MCF 10A (cell line): ENCODE results near the gene LIF. TPM values are rescaled to one million over a fixed set of nuclear protein-coding genes. Genes with fewer than 3 reads are reported as not detected.

ENCODE experiments used
- BruUV-seq: library from RNA; stranded (reverse); fragments of 400-500 nt; replicated peaks from 2 replicates; lab custom pipeline; 2021; lab: Mats Ljungman, UMichigan
- CTCF ChIA-PET: fragments of 300-600 bp; sonication (Branson Sonifier 250); formaldehyde crosslinking; extraction: SDS; loops from one replicate; lab custom pipeline; 2021; ENCODE audit warnings: antibody characterized with exemption, inconsistent platforms; lab: Yijun Ruan, JAX
- POLR2A ChIA-PET: fragments of 300-600, 350-650 bp; sonication (Branson Sonifier 250); formaldehyde crosslinking; extraction: SDS; loops from one replicate; lab custom pipeline; 2020; ENCODE audit warnings: antibody characterized with exemption, inconsistent platforms; lab: Yijun Ruan, JAX
- DNase-seq: peaks from one replicate; pipeline ENCODE4 v3.0.0-alpha.2; 2018; ENCODE audit not compliant: unreplicated experiment
- H3K27ac Mint-ChIP-seq: one replicate; pipeline ENCODE4 v1.8.0; 2022; ENCODE audit warnings: mild to moderate bottlenecking, low read depth, mixed read lengths; ENCODE audit not compliant: unreplicated experiment
- H3K27me3 Mint-ChIP-seq: one replicate; pipeline ENCODE4 v1.8.0; 2022; ENCODE audit warnings: mixed read lengths; ENCODE audit not compliant: insufficient read depth, unreplicated experiment
- H3K36me3 Mint-ChIP-seq: one replicate; pipeline ENCODE4 v1.8.0; 2022; ENCODE audit warnings: mild to moderate bottlenecking, moderate library complexity, mixed read lengths; ENCODE audit not compliant: insufficient read depth, unreplicated experiment
- H3K4me1 Mint-ChIP-seq: one replicate; pipeline ENCODE4 v1.8.0; 2022; ENCODE audit warnings: mixed read lengths; ENCODE audit not compliant: insufficient read depth, unreplicated experiment
- H3K4me3 Mint-ChIP-seq: one replicate; pipeline ENCODE4 v1.8.0; 2022; ENCODE audit warnings: mild to moderate bottlenecking, moderate library complexity, mixed read lengths; ENCODE audit not compliant: unreplicated experiment
- H3K9me3 Mint-ChIP-seq: one replicate; pipeline ENCODE4 v1.8.0; 2022; ENCODE audit warnings: mixed read lengths; ENCODE audit not compliant: unreplicated experiment
- intact Hi-C: fragments of 100-400 bp; cut with micrococcal nuclease; formaldehyde crosslinking; loops from 2 replicates; pipeline ENCODE4 v1.14.1; 2022
- total RNA-seq: library from RNA; stranded (reverse); gene quantifications from 2 replicates; pipeline ENCODE4 v1.2.3, GENCODE V29; 2022
- TF ChIP-seq, protein P1 (sequence below): fragments of 200-600 bp; IDR thresholded peaks from one replicate; pipeline ENCODE4 v1.8.0; 2022; ENCODE audit warnings: antibody characterized with exemption, mild to moderate bottlenecking; ENCODE audit not compliant: unreplicated experiment

Gene LIF
- total RNA-seq, 1 experiment from 2014 or later: 19.3 TPM

GRCh38 chr22:30228509-30229359 is 17.8 kb downstream of the LIF start:
- TF ChIP-seq, protein P1, sequence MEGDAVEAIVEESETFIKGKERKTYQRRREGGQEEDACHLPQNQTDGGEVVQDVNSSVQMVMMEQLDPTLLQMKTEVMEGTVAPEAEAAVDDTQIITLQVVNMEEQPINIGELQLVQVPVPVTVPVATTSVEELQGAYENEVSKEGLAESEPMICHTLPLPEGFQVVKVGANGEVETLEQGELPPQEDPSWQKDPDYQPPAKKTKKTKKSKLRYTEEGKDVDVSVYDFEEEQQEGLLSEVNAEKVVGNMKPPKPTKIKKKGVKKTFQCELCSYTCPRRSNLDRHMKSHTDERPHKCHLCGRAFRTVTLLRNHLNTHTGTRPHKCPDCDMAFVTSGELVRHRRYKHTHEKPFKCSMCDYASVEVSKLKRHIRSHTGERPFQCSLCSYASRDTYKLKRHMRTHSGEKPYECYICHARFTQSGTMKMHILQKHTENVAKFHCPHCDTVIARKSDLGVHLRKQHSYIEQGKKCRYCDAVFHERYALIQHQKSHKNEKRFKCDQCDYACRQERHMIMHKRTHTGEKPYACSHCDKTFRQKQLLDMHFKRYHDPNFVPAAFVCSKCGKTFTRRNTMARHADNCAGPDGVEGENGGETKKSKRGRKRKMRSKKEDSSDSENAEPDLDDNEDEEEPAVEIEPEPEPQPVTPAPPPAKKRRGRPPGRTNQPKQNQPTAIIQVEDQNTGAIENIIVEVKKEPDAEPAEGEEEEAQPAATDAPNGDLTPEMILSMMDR: no peak
- peak; percentile 75 for DNase-seq
- intact Hi-C loops: no loop called here
- POLR2A ChIA-PET: interaction anchor here (0.5 to 1.2 kb wide), 7 partner anchors 16 to 312 kb away, joined by 3 to 5 read pairs (median 3); no protein-coding TSS in a partner anchor
- no TSS peak for BruUV-seq
- Mint-ChIP-seq H3K9me3 (peaks cover 6% of the 10 kb centered on the region), H3K4me3 (no peak overlapping the region), H3K4me1 (peaks cover 20% of the 10 kb centered on the region), H3K27ac (peak overlapping the region; percentile 10), H3K27me3 (no peaks in the 10 kb centered on the region), H3K36me3 (no peaks in the 10 kb centered on the region)
- CTCF ChIA-PET: interaction anchor here (0.6 to 1.2 kb wide), 7 partner anchors 13 to 231 kb away, joined by 3 to 5 read pairs (median 4); no protein-coding TSS in a partner anchor

DNA sequence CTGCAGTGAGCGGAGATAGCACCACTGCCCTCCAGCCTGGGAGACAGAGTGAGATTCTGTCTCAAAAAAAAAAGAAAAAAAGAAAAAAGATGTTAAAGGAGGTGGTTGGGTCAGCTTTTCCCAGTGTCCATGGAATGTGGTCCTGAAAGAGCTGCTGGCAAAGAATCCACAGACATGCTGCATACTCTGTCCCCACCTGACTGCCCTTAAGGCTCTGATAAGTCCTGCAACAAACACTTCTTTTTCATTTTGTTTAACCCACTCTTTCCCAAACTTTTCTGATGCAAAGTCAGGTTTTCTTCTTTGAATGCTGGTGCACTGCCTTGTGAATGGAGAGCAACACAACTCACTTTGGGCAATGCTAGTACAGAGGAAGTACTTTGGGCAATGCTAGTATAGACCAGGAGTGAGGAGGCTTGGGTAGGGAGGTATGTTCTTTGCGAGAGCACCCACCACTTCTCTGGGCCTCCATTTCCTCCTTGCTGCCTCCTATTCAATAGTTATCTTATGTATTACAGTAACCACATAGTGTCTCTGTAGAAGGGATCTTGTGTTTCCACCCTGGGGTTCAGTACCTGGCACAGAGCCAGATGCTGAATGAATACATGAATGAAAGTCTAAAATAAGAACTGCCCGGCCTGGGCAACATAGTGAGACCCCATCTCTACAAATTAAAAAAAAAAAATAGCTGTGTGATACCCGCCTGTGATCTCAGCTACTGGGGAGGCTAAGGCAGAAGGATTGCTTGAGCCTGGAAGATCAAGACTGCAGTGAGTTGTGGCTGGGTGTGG is 18.9 kb downstream of the LIF start:
- TF ChIP-seq, protein P1: no peak
- no peaks in the 10 kb centered on the region for H3K27me3 Mint-ChIP-seq
- peaks cover 20% of the 10 kb centered on the region for H3K4me1 Mint-ChIP-seq
- CTCF ChIA-PET: interaction anchor here (0.6 to 1.2 kb wide), 5 partner anchors 14 to 199 kb away, joined by 3 to 5 read pairs (median 4); no protein-coding TSS in a partner anchor
- intact Hi-C loops: no loop called here
- POLR2A ChIA-PET: interaction anchor here (0.5 to 1.2 kb wide), 9 partner anchors 13 to 42 kb away, joined by 3 to 5 read pairs (median 3); no protein-coding TSS in a partner anchor
- H3K36me3 Mint-ChIP-seq: no peaks in the 10 kb centered on the region
- DNase-seq: no peak
- no peak overlapping the region for H3K27ac Mint-ChIP-seq
- peaks cover 6% of the 10 kb centered on the region for H3K9me3 Mint-ChIP-seq
- BruUV-seq: no TSS peak
- no peak overlapping the region for H3K4me3 Mint-ChIP-seq

DNA sequence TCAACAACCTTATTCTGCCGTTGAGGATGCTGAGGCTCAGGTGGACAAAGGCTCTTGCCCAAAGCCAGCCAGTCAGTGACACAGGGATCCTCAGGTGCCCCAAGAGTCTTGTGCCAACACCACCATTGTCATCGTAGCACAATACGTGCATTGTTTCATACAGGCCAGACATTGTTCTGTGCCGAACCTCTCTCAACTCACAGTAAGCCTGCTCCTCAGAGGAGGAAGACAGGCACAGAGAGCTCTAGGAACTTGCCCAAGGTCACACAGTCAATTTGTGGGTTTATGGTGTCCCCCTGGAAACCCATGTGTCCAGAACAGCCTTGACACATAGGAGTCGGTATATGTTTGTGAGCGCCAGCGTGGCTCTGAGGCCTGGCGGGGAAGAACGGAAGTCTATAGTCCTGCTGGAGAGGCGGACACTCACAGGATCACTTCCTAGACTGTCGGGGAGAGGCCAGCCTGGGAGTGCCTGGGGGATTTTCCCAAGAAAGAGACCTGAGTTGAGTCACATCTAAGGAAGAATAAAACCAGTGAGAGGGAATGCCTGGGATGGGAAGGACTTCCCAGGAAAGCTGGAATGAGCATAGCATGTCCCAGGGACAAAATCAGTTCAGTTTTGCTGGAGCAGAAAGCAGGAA is 20.2 kb downstream of the LIF start:
- CTCF ChIA-PET: interaction anchor here (1.0 kb wide), 1 partner anchor 200 kb away, joined by 4 read pairs; no protein-coding TSS in a partner anchor
- intact Hi-C loops: no loop called here
- Mint-ChIP-seq H3K27ac (peak overlapping the region; percentile 7), H3K36me3 (no peaks in the 10 kb centered on the region), H3K27me3 (no peaks in the 10 kb centered on the region), H3K4me3 (no peak overlapping the region), H3K4me1 (peaks cover 20% of the 10 kb centered on the region), H3K9me3 (peaks cover 6% of the 10 kb centered on the region)
- no TSS peak for BruUV-seq
- POLR2A ChIA-PET: interaction anchor here (1.0 kb wide), 2 partner anchors 12 to 22 kb away, joined by 3 to 4 read pairs; no protein-coding TSS in a partner anchor
- TF ChIP-seq, protein P1: no peak
- DNase-seq: peak; percentile 57
